AG10803 (cell line): ENCODE data around the gene TMSB10.
"Not testable (repeated sequence)": the region's sequence is repeated elsewhere in the genome, so short reads cannot be mapped to it uniquely, and the experiment has no call there.

Experiments
- DNase-seq: peaks from one replicate; pipeline ENCODE4 v3.0.0; 2010; ENCODE audit warnings: low read depth
- H3K4me3 ChIP-seq: 2 replicates; pipeline ENCODE4 v1.5.1; 2011; ENCODE audit warnings: mild to moderate bottlenecking, low read length, control low read depth
- CTCF ChIP-seq: conservative IDR thresholded peaks from 2 replicates; pipeline ENCODE4 v1.5.1; 2011; ENCODE audit warnings: mild to moderate bottlenecking, low read length, control low read depth, inconsistent platforms

Gene TMSB10

GRCh38 chr2:84914334-84914733, 8.9 kb downstream of the TMSB10 start:
- no peak for TF ChIP-seq CTCF
- no peak for DNase-seq
- H3K4me3 ChIP-seq = no peak overlapping the region

- DNase-seq, H3K4me3 ChIP-seq: not testable (repeated sequence)
Measured at GRCh38 chr2:84915675-84916074, 10.2 kb downstream of the TMSB10 start.

- not testable (repeated sequence) for H3K4me3 ChIP-seq, DNase-seq
Measured at GRCh38 chr2:84917821-84918220, 12.4 kb downstream of the TMSB10 start.

GRCh38 chr2:84918430-84918829, 13.0 kb downstream of the TMSB10 start:
- DNase-seq = no peak
- no peak overlapping the region for H3K4me3 ChIP-seq
- no peak for TF ChIP-seq CTCF

- peak; percentile 98 for DNase-seq
- peak overlapping the region; percentile 37 for H3K4me3 ChIP-seq
- no peak for TF ChIP-seq CTCF
Measured at GRCh38 chr2:84919885-84920580, 14.6 kb downstream of the TMSB10 start.

GRCh38 chr2:84923009-84923408, 17.6 kb downstream of the TMSB10 start:
- no peak for DNase-seq
- H3K4me3 ChIP-seq = no peak overlapping the region
- no peak for TF ChIP-seq CTCF

GRCh38 chr2:84924173-84925106, 19.0 kb downstream of the TMSB10 start:
- peak; percentile 78 for DNase-seq
- no peak overlapping the region for H3K4me3 ChIP-seq
- TF ChIP-seq CTCF = no peak

GRCh38 chr2:84925336-84925723, 19.9 kb downstream of the TMSB10 start:
- DNase-seq = no peak
- no peak overlapping the region for H3K4me3 ChIP-seq
- TF ChIP-seq CTCF = no peak
